DMS114 treated with DMSO at 0.1 percent for 48 hours (cell line): Measurements from ENCODE around the gene ROS1.

ENCODE experiments used
- DNase-seq: peaks from one replicate; lab custom pipeline; 2025; ENCODE audit not compliant: unreplicated experiment; lab: John Stamatoyannopoulos, UW

The ROS1 gene

GRCh38 chr6:117311726-117312125 lies 114.0 kb downstream of the ROS1 start:
- DNase-seq: no peak

- DNase-seq: no peak
Observed at GRCh38 chr6:117311310-117311709, 114.4 kb downstream of the ROS1 start.

GRCh38 chr6:117309611-117310010 lies 116.1 kb downstream of the ROS1 start:
- no peak for DNase-seq

GRCh38 chr6:117309069-117309468 lies 116.7 kb downstream of the ROS1 start:
- no peak for DNase-seq

GRCh38 chr6:117307655-117308054 lies 118.1 kb downstream of the ROS1 start:
- no peak for DNase-seq

GRCh38 chr6:117306227-117306790 lies 119.4 kb downstream of the ROS1 start:
- DNase-seq: no peak

- no peak for DNase-seq
Observed at GRCh38 chr6:117304446-117304845, 121.3 kb downstream of the ROS1 start.

GRCh38 chr6:117303323-117303722 lies 122.4 kb downstream of the ROS1 start:
- no peak for DNase-seq

- DNase-seq: no peak
Observed at GRCh38 chr6:117298941-117299340, 126.8 kb downstream of the ROS1 start.

- DNase-seq: no peak
Observed at GRCh38 chr6:117290173-117290846, 135.4 kb downstream of the ROS1 start.

- no peak for DNase-seq
Observed at GRCh38 chr6:117288083-117288715, 137.5 kb downstream of the ROS1 start.

GRCh38 chr6:117280922-117281321 lies 144.8 kb downstream of the ROS1 start:
- no peak for DNase-seq

- no peak for DNase-seq
Observed at GRCh38 chr6:117276778-117277316, 148.9 kb downstream of the ROS1 start.

- DNase-seq: no peak
Observed at GRCh38 chr6:117275711-117276110, 150.0 kb downstream of the ROS1 start.

GRCh38 chr6:117275205-117275604 lies 150.5 kb downstream of the ROS1 start:
- DNase-seq: no peak

GRCh38 chr6:117272891-117273290 lies 152.9 kb downstream of the ROS1 start:
- no peak for DNase-seq

- no peak for DNase-seq
Observed at GRCh38 chr6:117272032-117272866, 153.5 kb downstream of the ROS1 start.

GRCh38 chr6:117270843-117271507 lies 154.8 kb downstream of the ROS1 start:
- no peak for DNase-seq

- DNase-seq: no peak
Observed at GRCh38 chr6:117270055-117270842, 155.5 kb downstream of the ROS1 start.

- DNase-seq: no peak
Observed at GRCh38 chr6:117269638-117270054, 156.1 kb downstream of the ROS1 start.
